HG03439 (cell line): ENCODE results near the gene RIPOR2.
"Not testable (repeated sequence)": the region's sequence is repeated elsewhere in the genome, so short reads cannot be mapped to it uniquely, and the experiment has no call there.

Experiments
- ATAC-seq: cut with Tn5 transposase; IDR thresholded peaks from one replicate; pipeline ENCODE4 v1.9.1; 2021; ENCODE audit warnings: mild to moderate bottlenecking, moderate library complexity; ENCODE audit not compliant: unreplicated experiment

Gene RIPOR2

DNA sequence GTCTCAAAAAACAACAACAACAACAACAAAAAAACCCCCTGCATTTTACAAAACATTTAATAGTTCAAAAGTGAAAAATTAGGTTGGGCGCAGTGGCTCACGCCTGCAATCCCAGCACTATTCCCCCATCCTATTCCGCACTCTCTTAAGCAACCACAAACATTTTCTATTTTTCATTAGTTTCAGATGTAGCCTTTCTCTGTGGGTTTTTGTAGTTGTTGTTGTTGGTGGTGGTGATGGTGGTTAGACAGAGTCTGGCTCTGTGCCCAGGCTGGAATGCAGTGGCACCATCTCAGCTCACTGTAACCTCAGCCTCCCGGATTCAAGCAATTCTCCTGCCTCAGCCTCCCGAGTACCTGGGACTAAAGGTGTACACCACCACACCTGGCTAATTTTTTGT, 167.4 kb downstream of the RIPOR2 start:
- no peak for ATAC-seq

DNA sequence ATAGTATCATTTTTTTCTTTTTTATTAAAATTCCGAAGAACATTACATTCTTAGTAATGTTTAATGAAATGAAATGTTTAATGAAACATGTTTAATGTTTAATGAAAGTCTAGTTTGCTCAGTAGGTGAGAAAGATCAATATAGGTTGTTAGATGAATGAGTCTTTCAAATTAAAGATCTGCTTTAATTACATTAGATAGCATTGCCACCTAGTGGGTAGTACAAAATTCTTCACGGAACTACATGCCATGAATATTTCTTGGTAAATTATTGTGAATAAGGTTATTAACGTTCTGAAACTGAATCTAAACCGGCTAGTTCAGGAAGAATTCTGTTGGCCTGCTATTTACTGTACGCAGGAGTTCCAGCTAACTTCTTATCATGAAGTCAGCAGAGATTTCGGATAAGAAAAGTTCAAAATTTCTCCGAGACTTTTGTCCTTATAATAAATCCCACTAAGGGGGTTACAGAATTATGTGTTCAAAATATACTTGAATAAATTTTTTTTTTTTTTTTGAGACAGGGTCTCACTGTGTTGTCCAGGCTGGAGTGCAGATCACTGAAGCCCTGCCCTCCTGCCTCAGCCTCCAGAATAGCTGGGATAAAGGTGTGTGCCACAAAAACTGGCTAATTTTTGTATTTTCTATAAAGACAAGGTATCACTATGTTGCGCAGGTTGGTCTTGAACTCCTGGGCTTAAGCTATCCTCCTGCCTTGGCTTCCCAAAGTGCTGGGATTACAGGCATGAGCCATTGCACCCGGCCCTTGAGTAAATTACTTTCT, 168.9 kb downstream of the RIPOR2 start:
- ATAC-seq = no peak

DNA sequence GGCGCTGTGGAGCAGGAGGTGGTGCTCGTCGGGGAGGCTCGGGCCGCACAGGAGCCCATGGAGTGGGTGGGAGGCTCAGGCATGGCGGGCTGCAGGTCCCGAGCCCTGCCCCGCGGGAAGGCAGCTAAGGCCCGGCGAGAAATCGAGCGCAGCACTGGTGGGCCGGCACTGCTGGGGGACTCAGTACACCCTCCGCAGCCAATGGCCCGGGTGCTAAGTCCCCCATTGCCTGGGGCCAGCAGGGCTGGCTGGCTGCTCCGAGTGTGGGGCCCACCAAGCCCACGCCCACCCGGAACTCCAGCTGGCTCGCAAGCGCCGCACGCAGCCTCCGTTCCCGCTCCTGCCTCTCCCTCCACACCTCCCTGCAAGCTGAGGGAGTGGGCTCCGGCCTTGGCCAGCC, 169.8 kb downstream of the RIPOR2 start:
- ATAC-seq = not testable (repeated sequence)

DNA sequence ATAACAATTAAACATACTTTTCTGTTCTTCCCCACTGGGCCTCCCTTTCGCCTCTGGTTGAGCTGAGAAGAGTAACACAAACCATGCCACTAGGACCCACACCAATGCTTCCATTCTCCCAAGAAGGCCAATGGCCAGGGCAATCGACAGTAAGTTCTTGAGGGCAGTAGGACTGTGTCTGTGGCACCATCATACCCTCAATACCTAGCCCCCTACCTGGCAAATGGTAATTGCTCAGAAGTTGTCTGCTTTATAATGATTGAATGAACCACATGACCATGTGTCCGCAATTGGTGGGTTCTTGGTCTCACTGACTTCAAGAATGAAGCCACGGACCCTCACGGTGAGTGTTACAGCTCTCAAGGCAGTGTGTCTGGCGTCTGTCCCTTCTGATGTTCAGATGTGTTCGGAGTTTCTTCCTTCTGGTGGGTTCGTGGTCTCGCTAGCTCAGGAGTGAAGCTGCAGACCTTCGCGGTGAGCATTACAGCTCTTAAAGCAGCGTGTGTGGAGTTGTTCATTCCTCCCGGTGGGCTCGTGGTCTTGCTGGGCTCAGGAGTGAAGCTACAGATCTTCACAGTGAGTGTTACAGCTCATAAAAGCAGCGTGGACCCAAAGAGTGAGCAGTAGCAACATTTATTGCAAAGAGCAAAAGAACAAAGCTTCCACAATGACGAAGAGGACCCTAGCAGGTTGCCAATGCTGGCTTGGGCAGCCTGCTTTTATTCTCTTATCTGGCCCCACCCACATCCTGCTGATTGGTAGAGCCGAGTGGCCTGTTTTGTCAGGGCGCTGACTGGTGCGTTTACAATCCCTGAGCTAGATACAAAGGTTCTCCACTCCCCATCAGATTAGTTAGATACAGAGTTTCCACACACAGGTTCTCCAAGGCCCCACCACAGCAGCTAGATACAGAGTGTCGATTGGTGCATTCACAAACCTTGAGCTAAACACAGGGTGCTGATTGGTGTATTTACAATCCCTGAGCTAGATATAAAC, 170.6 kb downstream of the RIPOR2 start:
- ATAC-seq = not testable (repeated sequence)

DNA sequence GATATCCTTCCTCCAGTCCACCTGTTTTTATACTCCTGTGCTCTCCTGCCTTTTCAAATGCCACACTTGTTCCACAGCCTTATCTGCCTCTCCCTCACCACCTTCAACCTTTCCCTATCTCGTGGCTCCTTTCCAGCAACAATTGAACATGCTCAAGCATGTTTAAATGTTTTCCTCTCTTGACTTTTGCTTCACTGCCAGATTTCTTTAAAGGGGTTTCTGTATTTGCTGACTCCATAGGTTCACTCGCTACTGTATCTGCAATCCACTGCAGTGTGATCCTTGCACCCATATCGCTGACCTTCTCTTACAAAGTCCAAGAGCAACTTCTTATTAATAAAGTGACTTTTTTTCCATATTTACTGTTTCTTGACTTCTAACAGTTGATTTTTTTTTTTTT, 172.2 kb downstream of the RIPOR2 start:
- ATAC-seq = no peak

DNA sequence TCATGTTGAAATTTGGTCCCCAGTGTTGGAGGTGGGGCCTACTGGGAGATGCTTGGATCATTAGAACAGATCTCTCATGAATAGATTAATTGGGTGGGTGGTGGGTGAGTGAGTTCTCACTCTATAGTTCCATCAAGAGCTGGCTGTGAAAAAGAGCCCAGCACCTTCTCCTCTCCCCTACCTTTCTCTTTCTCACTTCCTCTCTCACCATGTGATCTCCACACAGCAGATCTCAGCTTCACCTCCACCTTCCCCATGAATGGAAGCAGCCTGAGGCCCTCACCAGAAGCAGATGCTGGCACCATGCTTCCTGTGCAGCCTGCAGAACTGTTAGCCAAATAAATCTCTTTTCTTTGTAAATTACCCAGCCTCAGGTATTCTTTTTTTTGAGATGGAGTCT, 173.9 kb downstream of the RIPOR2 start:
- ATAC-seq = no peak

DNA sequence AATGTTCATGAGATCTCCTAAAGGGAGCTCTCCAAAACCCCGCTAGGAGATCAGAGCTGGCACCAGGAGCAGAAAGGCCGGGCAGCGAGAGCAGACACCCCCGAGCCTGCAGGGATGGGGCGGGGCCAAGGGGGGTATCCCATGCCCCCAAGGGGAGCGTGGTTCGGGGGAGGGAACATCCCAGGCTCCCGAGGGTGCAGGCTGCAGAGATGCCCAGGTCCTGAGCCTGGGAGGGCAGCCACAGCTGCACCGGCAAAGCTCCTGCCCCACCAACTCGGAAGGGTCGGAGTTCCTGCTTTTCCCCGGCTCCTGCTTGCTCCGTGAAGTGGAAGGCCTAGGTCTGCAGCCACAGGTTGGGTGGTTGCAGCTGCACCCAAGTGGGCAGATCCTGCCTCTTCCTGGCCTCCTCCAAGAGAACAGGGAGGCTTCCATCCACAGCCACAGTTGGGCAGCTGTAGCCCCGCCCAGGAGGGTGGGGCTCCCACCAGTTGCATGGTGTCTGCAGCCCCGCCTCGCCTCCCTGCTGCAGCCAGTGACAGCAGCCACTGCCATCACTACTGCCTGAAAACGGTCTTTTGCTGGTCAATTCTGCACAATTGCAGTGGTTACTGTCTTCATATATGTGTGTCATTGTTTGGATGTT, 174.4 kb downstream of the RIPOR2 start:
- ATAC-seq = no peak

DNA sequence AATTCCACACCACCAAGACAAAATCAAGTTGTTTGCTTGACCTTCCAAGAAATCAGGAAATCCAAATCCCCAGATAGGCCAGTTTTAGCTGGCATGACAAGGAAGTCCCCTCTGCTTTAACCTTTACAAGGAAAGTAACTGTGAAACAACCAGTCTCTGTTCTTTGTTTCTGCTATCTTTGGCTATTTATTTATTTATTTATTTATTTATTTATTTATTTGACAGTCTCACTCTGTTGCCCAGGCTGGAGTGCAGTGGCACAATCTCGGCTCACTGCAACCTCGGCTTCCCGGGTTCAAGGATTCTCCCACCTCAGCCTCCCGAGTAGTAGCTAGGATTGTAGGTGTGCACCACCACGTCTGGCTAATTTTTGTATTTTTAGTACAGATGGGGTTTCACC, 175.6 kb downstream of the RIPOR2 start:
- no peak for ATAC-seq

DNA sequence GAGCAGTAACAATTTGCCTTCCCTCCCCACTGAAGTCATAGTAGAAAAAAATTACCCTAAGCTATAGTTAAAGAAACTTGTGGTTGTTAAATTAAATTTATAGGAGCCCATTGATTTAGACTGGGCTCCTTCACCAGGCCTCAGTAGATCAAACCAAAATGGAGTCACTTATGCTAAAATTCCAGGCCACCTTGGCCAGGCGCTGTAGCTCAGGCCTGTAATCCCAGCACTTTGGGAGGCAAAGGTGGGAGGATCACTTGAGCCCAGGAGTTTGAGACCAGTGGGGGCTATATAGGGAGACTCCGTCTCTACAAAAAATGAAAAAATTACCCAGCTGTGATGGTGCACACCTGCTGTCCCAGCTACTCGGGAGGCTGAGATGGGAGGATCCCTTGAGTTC, 176.0 kb downstream of the RIPOR2 start:
- no peak for ATAC-seq

DNA sequence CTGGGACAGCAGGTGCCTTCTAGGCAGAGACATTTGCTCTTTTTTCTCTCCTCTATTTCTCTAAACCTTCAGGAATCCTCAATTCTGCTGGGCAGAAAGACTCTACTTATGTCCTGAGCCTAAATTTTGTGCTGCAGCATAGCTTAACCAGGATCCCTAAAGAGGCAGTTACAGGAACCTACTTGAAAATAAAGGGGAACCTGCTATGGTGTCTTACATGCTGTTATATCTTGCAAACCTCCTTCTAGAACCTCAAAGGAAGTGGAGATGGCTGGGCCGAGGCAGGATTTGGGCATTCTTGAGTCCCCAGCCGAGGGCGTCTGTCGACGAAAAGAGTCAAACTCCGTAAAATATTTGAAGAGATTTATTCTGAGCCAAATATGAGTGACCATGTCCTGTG, 178.1 kb downstream of the RIPOR2 start:
- ATAC-seq = no peak

DNA sequence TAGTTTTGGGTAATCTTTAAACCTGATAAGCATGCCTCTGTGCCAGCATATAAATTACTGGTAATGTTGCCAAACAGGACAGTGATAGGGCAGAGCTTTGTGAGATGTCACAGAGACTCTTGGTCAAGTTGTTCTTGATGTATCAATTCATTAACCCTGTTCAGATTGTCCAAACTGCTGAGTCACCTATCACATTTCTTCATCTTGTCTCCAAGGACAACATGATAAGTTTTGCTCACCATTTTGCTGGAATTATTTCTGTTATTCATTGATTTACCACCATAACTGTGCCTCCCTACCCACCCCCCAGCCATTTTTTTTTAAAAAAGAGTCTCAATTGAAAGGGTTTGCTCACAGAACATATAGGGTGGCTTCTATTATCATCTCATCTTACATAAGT, 180.5 kb downstream of the RIPOR2 start:
- no peak for ATAC-seq

DNA sequence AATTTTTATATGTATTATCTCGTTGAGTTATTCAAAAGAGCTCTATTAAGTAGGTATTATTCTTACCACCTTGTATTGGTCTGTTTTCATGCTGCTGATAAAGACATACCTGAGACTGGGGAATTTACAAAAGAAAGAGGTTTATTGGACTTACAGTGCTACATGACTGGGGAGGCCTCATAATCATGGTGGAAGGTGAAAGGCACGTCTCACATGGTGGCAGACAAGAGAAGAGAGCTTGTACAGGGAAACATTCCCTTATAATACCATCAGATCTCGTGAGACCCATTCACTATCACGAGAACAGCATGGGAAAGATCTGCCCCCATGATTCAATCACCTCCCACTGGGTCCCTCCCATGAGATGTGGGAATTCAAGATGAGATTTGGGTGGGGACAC, 181.4 kb downstream of the RIPOR2 start:
- ATAC-seq = not testable (repeated sequence)
